K562 (cell line): ENCODE data around the gene PAQR7. TPM values are rescaled to one million over a fixed set of nuclear protein-coding genes. Genes with fewer than 3 reads are reported as not detected.

ENCODE experiments used
- ATAC-seq: fragments of 200-7000 bp; cut with Tn5 transposase; 3 replicates; pipeline ENCODE4 v1.9.1; 2020; ENCODE audit warnings: moderate library complexity
- BruUV-seq: library from RNA; stranded (reverse); fragments of 400-500 nt; replicated peaks from 2 replicates; lab custom pipeline; 2021; lab: Mats Ljungman, UMichigan
- CTCF ChIA-PET: fragments of 300-600 bp; formaldehyde crosslinking; extraction: SDS; loops from one replicate; lab custom pipeline; 2021; ENCODE audit warnings: low intra/inter-chr PET ratio; lab: Yijun Ruan, JAX
- POLR2A ChIA-PET: fragments of 300-600, 350-650 bp; sonication (Branson Sonifier 250); formaldehyde crosslinking; extraction: SDS; loops from one replicate; lab custom pipeline; 2021; ENCODE audit warnings: antibody characterized with exemption, inconsistent platforms; lab: Yijun Ruan, JAX
- DNase-seq, 4 experiments: peaks; one replicate each; pipeline versions ENCODE4 v3.0.0 to v3.0.0-alpha.2; 2011 to 2018; ENCODE audit warnings: low spot score in 3 of 4, mixed read lengths in 3 of 4; ENCODE audit errors: extremely low read depth in 1 of 4
- FAIRE-seq: peaks from 2 replicates; lab custom pipeline; 2011; peaks lifted over from hg19 to GRCh38; lab: Jason Lieb, UNC
- H2AFZ ChIP-seq: 2 replicates; pipeline ENCODE4 v1.6.0; 2011; ENCODE audit warnings: low read depth, low read length, control low read depth, inconsistent platforms
- H3K27ac ChIP-seq: fragments of 200-600 bp; 3 replicates; pipeline ENCODE4 v1.8.0; 2011; ENCODE audit warnings: low read depth, mild to moderate bottlenecking, control low read depth, inconsistent platforms, low read length, moderate library complexity, mixed read lengths; ENCODE audit errors: extremely low read depth
- H3K27me3 ChIP-seq, 2 experiments: fragments of 300-600 bp in 1 of 2; 2 replicates in 1 of 2; 3 replicates in 1 of 2; pipeline versions ENCODE4 v1.6.0 to v1.8.0; 2011; ENCODE audit warnings: inconsistent platforms in 2 of 2, low read length in 2 of 2, mild to moderate bottlenecking in 1 of 2, mixed read lengths in 1 of 2, moderate library complexity in 1 of 2; ENCODE audit not compliant: control insufficient read depth in 2 of 2, insufficient read depth in 2 of 2
- H3K36me3 ChIP-seq: fragments of 300-600 bp; 3 replicates; pipeline ENCODE4 v1.8.0; 2011; ENCODE audit warnings: mild to moderate bottlenecking, low read length, inconsistent platforms; ENCODE audit not compliant: control insufficient read depth, insufficient read depth
- H3K4me1 ChIP-seq, 2 experiments: fragments of 200-600 bp in 1 of 2; replicated peaks in 1 of 2; 2 replicates in 1 of 2; 3 replicates in 1 of 2; pipeline versions ENCODE4 v1.5.1 to v1.8.0; 2011; ENCODE audit warnings: inconsistent platforms in 2 of 2, low read length in 2 of 2, mild to moderate bottlenecking in 1 of 2, mixed read lengths in 1 of 2, moderate library complexity in 1 of 2; ENCODE audit not compliant: control insufficient read depth in 2 of 2, insufficient read depth in 2 of 2
- H3K4me2 ChIP-seq: 2 replicates; pipeline ENCODE4 v1.6.1; 2011; ENCODE audit warnings: low read length, control low read depth, inconsistent platforms, mixed read lengths; ENCODE audit not compliant: insufficient read depth
- H3K4me3 ChIP-seq: fragments of 200-600 bp; sonication (generic), shearing (Covaris generic); 2 replicates; pipeline ENCODE4 v1.5.1; 2016; ENCODE audit warnings: control low read depth, inconsistent platforms
- H3K79me2 ChIP-seq: fragments of 200-600 bp; 3 replicates; pipeline ENCODE4 v1.8.0; 2011; ENCODE audit warnings: low read length, inconsistent platforms; ENCODE audit not compliant: control insufficient read depth, insufficient read depth
- H3K9ac ChIP-seq, 2 experiments: 2 replicates each; pipeline versions ENCODE4 v1.6.0 to v1.6.1; 2011; ENCODE audit warnings: low read depth in 2 of 2, low read length in 2 of 2, control low read depth in 1 of 2, inconsistent platforms in 1 of 2, mild to moderate bottlenecking in 1 of 2, mixed read lengths in 1 of 2; ENCODE audit not compliant: insufficient read depth in 1 of 2
- H3K9me1 ChIP-seq: one replicate; pipeline ENCODE4 v1.6.0; 2011; ENCODE audit warnings: inconsistent platforms, mild to moderate bottlenecking, low read length, moderate library complexity; ENCODE audit not compliant: control insufficient read depth, insufficient read depth
- H3K9me3 ChIP-seq: replicated peaks from 2 replicates; pipeline ENCODE4 v1.5.1; 2011; ENCODE audit warnings: low read depth, low read length, inconsistent platforms; ENCODE audit not compliant: control insufficient read depth, insufficient read depth
- H4K20me1 ChIP-seq: replicated peaks from 2 replicates; pipeline ENCODE4 v1.6.1; 2011; ENCODE audit warnings: low read length, inconsistent platforms, mixed read lengths; ENCODE audit not compliant: control insufficient read depth, insufficient read depth
- C11orf30 ChIP-seq: fragments of 450-650 bp; IDR thresholded peaks from 2 replicates; pipeline ENCODE4 v1.6.1; 2016; ENCODE audit warnings: low read depth, mild to moderate bottlenecking
- EWSR1 ChIP-seq: fragments of 450-650 bp; IDR thresholded peaks from 2 replicates; pipeline ENCODE4 v1.6.1; 2018; ENCODE audit warnings: borderline replicate concordance, mild to moderate bottlenecking, low read depth, moderate library complexity; ENCODE audit not compliant: partially characterized antibody
- GTF2A2 ChIP-seq: IDR thresholded peaks from 2 replicates; pipeline ENCODE4 v1.6.1; 2016; ENCODE audit warnings: mild to moderate bottlenecking, missing genetic modification characterization, missing compliant biosample characterization
- HDAC1 ChIP-seq, 2 experiments: fragments of 450-650 bp; IDR thresholded peaks; 2 replicates each; pipeline ENCODE4 v1.6.1; 2016 to 2017; ENCODE audit warnings: inconsistent platforms in 1 of 2, mild to moderate bottlenecking in 1 of 2, moderate library complexity in 1 of 2
- HDGF ChIP-seq: fragments of 450-650 bp; IDR thresholded peaks from 2 replicates; pipeline ENCODE4 v1.6.1; 2016
- KLF6 ChIP-seq: fragments of 250-450 bp; sonication (Bioruptor Pico); IDR thresholded peaks from 2 replicates; pipeline ENCODE4 v1.4.0; 2020; ENCODE audit warnings: mild to moderate bottlenecking, moderate library complexity, borderline replicate concordance
- MYNN ChIP-seq, 2 experiments: sonication (generic); formaldehyde crosslinking in 1 of 2; IDR thresholded peaks; 2 replicates each; pipeline versions ENCODE4 v1.5.0 to v1.6.1; 2016 to 2020; ENCODE audit warnings: antibody characterized with exemption in 1 of 2, missing genetic modification reagents in 1 of 2
- TAF15 ChIP-seq: fragments of 200-400 bp; formaldehyde crosslinking; IDR thresholded peaks from 2 replicates; pipeline ENCODE4 v1.6.1; 2017; ENCODE audit warnings: mild to moderate bottlenecking, low read depth, low read length, moderate library complexity
- TAF9B ChIP-seq: fragments of 450-650 bp; IDR thresholded peaks from 2 replicates; pipeline ENCODE4 v1.6.1; 2018; ENCODE audit warnings: mild to moderate bottlenecking; ENCODE audit not compliant: partially characterized antibody
- U2AF2 ChIP-seq: fragments of 200-400 bp; formaldehyde crosslinking; optimal IDR thresholded peaks from 2 replicates; pipeline ENCODE3; 2017; ENCODE audit warnings: low read depth, mild to moderate bottlenecking, low read length
- ZKSCAN1 ChIP-seq: fragments of 150-350 bp; IDR thresholded peaks from 2 replicates; pipeline ENCODE4 v1.6.1; 2016; ENCODE audit warnings: low read depth, low read length
- ZKSCAN8 ChIP-seq: fragments of 200-800 bp; sonication (Bioruptor generic); IDR thresholded peaks from 2 replicates; pipeline ENCODE4 v1.6.1; 2016; ENCODE audit warnings: missing genetic modification characterization, missing compliant biosample characterization
- ZNF347 ChIP-seq: fragments of 450-650 bp; formaldehyde crosslinking; IDR thresholded peaks from 2 replicates; pipeline ENCODE4 v1.4.0; 2020; ENCODE audit warnings: low read depth, mild to moderate bottlenecking, moderate library complexity
- ZSCAN29 ChIP-seq: fragments of 450-650 bp; IDR thresholded peaks from 2 replicates; pipeline ENCODE4 v1.6.1; 2017
- WGBS: fragments of 100-300 bp; shearing (Covaris generic); methylation state at CpG from one replicate; pipeline ENCODE4 v1.1.6; 2016; ENCODE audit warnings: low coverage, mixed read lengths; ENCODE audit not compliant: insufficient coverage; ENCODE audit errors: missing lambda C conversion rate; 5-methylcytosine and 5-hydroxymethylcytosine counted together
- in situ Hi-C: fragments of 300-500 bp; cut with MboI; formaldehyde crosslinking; loops from 4 replicates; pipeline ENCODE4 v1.15.0; 2018; ENCODE audit warnings: inconsistent platforms, mixed read lengths
- intact Hi-C: fragments of 100-400 bp; cut with micrococcal nuclease; formaldehyde crosslinking; loops from 2 replicates; pipeline ENCODE4 v1.14.2; 2022
- polyA plus RNA-seq, 8 experiments: library from polyadenylated mRNA; depleted of rRNA in 4 of 8; stranded (reverse) in 5 of 8; unstranded in 3 of 8; fragments of >200 nt; fragmentation: Nextera tagmentation in 2 of 8; fragmentation: Illumina TruSeq in 1 of 8; extraction: Ambion mirVana in 2 of 8; extraction: Trizol in 1 of 8; gene quantifications; 2 replicates each; pipeline versions ENCODE4 v1.2.1 to v1.2.3, GENCODE V29; 2011 to 2014; ENCODE audit warnings: inconsistent platforms in 1 of 8, missing spikeins in 1 of 8
- total RNA-seq, 7 experiments: library from RNA; depleted of rRNA in 6 of 7; stranded (reverse); fragments of >200 nt in 6 of 7; fragmentation: Illumina TruSeq in 2 of 7; extraction: Trizol in 2 of 7; gene quantifications; 2 replicates each; pipeline versions ENCODE4 v1.2.1 to v1.2.3, GENCODE V29; 2011 to 2021; ENCODE audit warnings: low replicate concordance in 1 of 7
- TF ChIP-seq, protein P1 (sequence below): fragments of 450-650 bp; formaldehyde crosslinking; IDR thresholded peaks from 2 replicates; pipeline ENCODE4 v1.4.0; 2022; ENCODE audit warnings: missing genetic modification characterization
- TF ChIP-seq, protein P2 (sequence below): fragments of 450-650 bp; IDR thresholded peaks from 2 replicates; pipeline ENCODE4 v1.6.1; 2017; ENCODE audit warnings: antibody characterized with exemption, mild to moderate bottlenecking

Gene PAQR7
- total and polyA plus RNA-seq, 9 of the 15 experiments (the other 6 are each of a cell fraction or from before 2014, with no cell fraction given), result 1.1 to 5.2 (median 2.6) TPM

DNA sequence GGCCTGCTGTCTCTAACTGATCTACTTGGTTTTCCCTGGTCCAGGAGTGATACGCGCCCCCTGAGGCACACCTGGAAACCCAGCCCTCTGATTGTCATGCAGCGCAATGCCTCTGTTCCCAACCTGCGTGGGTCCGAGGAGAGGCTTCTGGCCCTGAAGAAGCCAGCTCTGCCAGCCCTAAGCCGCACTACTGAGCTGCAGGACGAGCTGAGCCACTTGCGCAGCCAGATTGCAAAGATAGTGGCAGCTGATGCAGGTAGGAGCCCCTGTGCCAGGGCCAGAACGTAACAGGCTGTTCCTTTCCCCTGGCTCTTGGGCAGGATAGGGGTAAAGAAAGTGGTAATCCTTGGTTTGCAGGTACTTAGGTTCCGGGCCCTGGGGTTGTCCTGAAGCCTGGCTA, 48.9 kb downstream of the PAQR7 start (continued):
- TF ChIP-seq ZKSCAN1 (no peak), KLF6 (CRISPR knock-in tag) (no peak), ZKSCAN8 (no peak), TAF15 (no peak), HDAC1 (IDR thresholded peaks at IDR 0.05) (no peak), HDGF (no peak)
- TF ChIP-seq, protein P1, sequence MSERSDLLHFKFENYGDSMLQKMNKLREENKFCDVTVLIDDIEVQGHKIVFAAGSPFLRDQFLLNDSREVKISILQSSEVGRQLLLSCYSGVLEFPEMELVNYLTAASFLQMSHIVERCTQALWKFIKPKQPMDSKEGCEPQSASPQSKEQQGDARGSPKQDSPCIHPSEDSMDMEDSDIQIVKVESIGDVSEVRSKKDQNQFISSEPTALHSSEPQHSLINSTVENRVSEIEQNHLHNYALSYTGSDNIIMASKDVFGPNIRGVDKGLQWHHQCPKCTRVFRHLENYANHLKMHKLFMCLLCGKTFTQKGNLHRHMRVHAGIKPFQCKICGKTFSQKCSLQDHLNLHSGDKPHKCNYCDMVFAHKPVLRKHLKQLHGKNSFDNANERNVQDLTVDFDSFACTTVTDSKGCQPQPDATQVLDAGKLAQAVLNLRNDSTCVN (CRISPR knock-in tag), result no peak

DNA sequence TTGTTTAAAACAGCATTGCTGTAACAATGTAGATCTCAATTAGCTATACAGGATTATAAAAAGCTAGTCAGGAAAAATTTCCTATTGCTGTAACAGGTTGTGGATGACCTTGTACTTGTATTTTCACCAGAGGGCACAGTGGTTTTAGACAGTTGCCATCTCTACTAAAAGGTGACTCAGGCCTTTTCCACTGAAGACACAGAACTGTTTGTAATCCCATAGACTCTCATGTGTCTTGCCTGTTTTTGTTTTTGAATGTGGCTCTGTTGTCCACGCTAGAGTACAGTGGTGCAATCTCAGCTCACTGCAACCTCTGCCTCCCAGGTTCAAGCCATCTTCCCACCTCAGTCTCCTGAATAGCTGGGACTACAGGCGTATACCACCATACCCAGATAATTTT, 49.9 kb downstream of the PAQR7 start:
- no peak overlapping the region for H3K4me3 ChIP-seq
- no peak overlapping the region for H3K4me2 ChIP-seq
- ChIA-PET POLR2A (interaction anchor here (0.6 to 11.2 kb wide), 9 partner anchors 9 to 1254 kb away, joined by 3 to 108 read pairs (median 3); no protein-coding TSS in a partner anchor), CTCF (interaction anchor here (1.2 kb wide), 1 partner anchor 172 kb away, joined by 3 read pairs; the partner anchor contains the start of gene PAFAH2)
- in situ Hi-C loops, result no loop called here
- BruUV-seq, result no TSS peak
- intact Hi-C loops, result loop anchor here (10.0 kb wide), 1 partner anchor 169 kb away; the partner anchor contains the start of gene PAFAH2
- H2AFZ ChIP-seq, result no peak overlapping the region
- H3K27me3 ChIP-seq, result no peaks in the 10 kb centered on the region
- peaks cover 18% of the 10 kb centered on the region in 2 experiments for H3K4me1 ChIP-seq
- FAIRE-seq (no peak), ATAC-seq (no peak), DNase-seq (no peak)
- no peaks in the 10 kb centered on the region for H3K9me1 ChIP-seq
- H3K79me2 ChIP-seq, result peaks cover 40% of the 10 kb centered on the region
- no peak overlapping the region for H3K9ac ChIP-seq
- no peak overlapping the region for H3K27ac ChIP-seq
- 73% methylated on average over 2 of the region's 2 CpGs for WGBS
- H4K20me1 ChIP-seq, result peaks cover 16% of the 10 kb centered on the region
- H3K9me3 ChIP-seq, result no peaks in the 10 kb centered on the region
- H3K36me3 ChIP-seq, result peaks cover 79% of the 10 kb centered on the region
- TF ChIP-seq C11orf30 (peak; percentile 54; the same call in 1 of the 2 replicates), GTF2A2 (no peak), U2AF2 (no peak), ZNF347 (no peak), EWSR1 (no peak), MYNN (IDR thresholded peaks at IDR 0.05) (no peak), MYNN (CRISPR knock-in tag; IDR thresholded peaks at IDR 0.05) (no peak), ZKSCAN8 (no peak), TAF9B (no peak), ZSCAN29 (no peak)
- TF ChIP-seq, protein P2, sequence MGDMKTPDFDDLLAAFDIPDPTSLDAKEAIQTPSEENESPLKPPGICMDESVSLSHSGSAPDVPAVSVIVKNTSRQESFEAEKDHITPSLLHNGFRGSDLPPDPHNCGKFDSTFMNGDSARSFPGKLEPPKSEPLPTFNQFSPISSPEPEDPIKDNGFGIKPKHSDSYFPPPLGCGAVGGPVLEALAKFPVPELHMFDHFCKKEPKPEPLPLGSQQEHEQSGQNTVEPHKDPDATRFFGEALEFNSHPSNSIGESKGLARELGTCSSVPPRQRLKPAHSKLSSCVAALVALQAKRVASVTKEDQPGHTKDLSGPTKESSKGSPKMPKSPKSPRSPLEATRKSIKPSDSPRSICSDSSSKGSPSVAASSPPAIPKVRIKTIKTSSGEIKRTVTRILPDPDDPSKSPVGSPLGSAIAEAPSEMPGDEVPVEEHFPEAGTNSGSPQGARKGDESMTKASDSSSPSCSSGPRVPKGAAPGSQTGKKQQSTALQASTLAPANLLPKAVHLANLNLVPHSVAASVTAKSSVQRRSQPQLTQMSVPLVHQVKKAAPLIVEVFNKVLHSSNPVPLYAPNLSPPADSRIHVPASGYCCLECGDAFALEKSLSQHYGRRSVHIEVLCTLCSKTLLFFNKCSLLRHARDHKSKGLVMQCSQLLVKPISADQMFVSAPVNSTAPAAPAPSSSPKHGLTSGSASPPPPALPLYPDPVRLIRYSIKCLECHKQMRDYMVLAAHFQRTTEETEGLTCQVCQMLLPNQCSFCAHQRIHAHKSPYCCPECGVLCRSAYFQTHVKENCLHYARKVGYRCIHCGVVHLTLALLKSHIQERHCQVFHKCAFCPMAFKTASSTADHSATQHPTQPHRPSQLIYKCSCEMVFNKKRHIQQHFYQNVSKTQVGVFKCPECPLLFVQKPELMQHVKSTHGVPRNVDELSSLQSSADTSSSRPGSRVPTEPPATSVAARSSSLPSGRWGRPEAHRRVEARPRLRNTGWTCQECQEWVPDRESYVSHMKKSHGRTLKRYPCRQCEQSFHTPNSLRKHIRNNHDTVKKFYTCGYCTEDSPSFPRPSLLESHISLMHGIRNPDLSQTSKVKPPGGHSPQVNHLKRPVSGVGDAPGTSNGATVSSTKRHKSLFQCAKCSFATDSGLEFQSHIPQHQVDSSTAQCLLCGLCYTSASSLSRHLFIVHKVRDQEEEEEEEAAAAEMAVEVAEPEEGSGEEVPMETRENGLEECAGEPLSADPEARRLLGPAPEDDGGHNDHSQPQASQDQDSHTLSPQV, result 0 out of 2 replicates have a peak, but pooled peaks have one; percentile 21
